ENCODE data around the gene ACAD10.

GRCh38 chr12:111692575-111693210 is 6.8 kb downstream of the ACAD10 start:
- TF ChIP-seq ZNF274 (IDR thresholded peaks at IDR 0.05; ENCODE audit: low read depth, low read length) (no peak), SUZ12 (IDR thresholded peaks at IDR 0.05; ENCODE audit: extremely low read depth, insufficient read depth, insufficient read length) (no peak), YY1 (IDR thresholded peaks at IDR 0.05; ENCODE audit: insufficient read depth, insufficient read length) (no peak)
